ENCODE data around the gene LTC4S.

LTC4S gene

GRCh38 chr5:179841621-179842020 is 47.8 kb downstream of the LTC4S start:
- no peak for DNase-seq (ENCODE audit: low read depth in 1 of 2, low spot score in 1 of 2)

Measured in stimulated activated CD4-positive, alpha-beta T cell treated with anti-CD3 and anti-CD28 coated beads, Interleukin-15, amount 100 ng/mL, for 1 hour (primary cell).